Measurements from ENCODE around the gene GALNT12.

GALNT12 gene

GRCh38 chr9:98842510-98842909 lies 35.0 kb downstream of the GALNT12 start:
- no peak overlapping the region for H3K4me3 ChIP-seq (ENCODE audit: low read length)
- no peak for TF ChIP-seq ZNF274 (IDR thresholded peaks at IDR 0.05; ENCODE audit: low read depth, low read length)

DNA sequence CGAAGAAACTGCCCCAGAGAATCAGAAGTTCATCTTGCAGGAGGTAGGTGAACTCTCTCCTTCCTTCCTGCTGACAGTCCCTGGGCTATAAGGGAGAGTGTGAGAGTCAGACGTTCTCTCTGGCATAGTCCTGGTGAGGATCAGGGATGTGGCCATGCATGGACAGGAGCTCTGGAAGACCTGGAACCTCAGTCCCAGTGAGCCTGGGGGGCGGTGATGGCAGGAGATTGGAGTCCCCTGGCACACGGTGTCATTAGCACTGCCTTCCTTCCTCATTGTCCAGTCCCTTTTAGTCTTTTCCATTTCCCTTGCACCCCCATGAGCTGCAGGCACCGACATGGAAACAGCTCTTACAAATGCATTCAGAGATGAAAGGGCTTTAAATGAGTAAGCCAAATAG lies 38.6 kb downstream of the GALNT12 start:
- no peak overlapping the region for H3K4me3 ChIP-seq (ENCODE audit: low read length)

GRCh38 chr9:98846879-98847278 lies 39.4 kb downstream of the GALNT12 start:
- H3K4me3 ChIP-seq (ENCODE audit: low read length) = no peak overlapping the region
- TF ChIP-seq ZNF274 (IDR thresholded peaks at IDR 0.05; ENCODE audit: low read depth, low read length) = no peak

More for the DNA sequence above, 38.6 kb downstream of the GALNT12 start:
- TF ChIP-seq ZNF274 (IDR thresholded peaks at IDR 0.05; ENCODE audit: low read depth, low read length) = no peak

- no peak overlapping the region for H3K4me3 ChIP-seq (ENCODE audit: low read length)
- TF ChIP-seq ZNF274 (IDR thresholded peaks at IDR 0.05; ENCODE audit: low read depth, low read length) = no peak
These were observed 41.1 kb downstream of the GALNT12 start for GRCh38 chr9:98848450-98849149.

DNA sequence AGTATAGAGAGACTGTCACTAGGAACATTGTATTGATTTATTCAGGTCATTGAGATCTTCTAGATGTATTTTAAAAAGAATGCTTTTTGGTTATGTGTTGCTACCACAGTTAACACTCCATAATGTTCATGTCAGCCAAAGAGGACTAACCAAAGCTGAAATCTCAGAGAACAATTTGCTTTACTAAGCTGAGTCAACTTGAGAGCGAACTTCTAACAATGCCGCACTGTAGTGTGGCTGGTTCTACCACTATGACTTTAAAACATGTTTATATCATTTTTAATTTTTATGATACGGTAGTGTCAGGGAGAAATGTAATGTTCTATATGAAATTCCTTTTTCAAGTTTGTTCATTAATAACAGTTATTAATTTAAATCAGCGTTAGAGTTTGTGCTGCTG lies 42.1 kb downstream of the GALNT12 start:
- no peak for TF ChIP-seq ZNF274 (IDR thresholded peaks at IDR 0.05; ENCODE audit: low read depth, low read length)
- no peak overlapping the region for H3K4me3 ChIP-seq (ENCODE audit: low read length)

- no peak for TF ChIP-seq ZNF274 (IDR thresholded peaks at IDR 0.05; ENCODE audit: low read depth, low read length)
- H3K4me3 ChIP-seq (ENCODE audit: low read length) = no peak overlapping the region
These were observed 43.6 kb downstream of the GALNT12 start for GRCh38 chr9:98850851-98851729.

GRCh38 chr9:98851730-98852459 lies 44.4 kb downstream of the GALNT12 start:
- no peak for TF ChIP-seq ZNF274 (IDR thresholded peaks at IDR 0.05; ENCODE audit: low read depth, low read length)
- H3K4me3 ChIP-seq (ENCODE audit: low read length) = no peak overlapping the region

DNA sequence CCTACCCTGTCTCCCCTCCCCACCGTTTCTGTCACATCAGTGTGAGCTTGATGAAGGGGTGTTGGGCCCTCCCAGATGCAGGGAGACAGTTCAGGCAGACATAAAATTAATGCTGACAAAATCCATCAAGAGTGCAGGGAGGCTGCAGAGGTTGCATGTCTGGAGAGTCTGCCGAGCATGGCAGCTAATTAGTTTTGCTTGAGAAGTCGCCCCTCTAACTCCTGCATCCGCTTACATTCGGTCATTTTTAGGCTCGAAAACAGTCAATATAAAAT lies 44.9 kb downstream of the GALNT12 start:
- no peak for TF ChIP-seq ZNF274 (IDR thresholded peaks at IDR 0.05; ENCODE audit: low read depth, low read length)
- H3K4me3 ChIP-seq (ENCODE audit: low read length) = no peak overlapping the region

DNA sequence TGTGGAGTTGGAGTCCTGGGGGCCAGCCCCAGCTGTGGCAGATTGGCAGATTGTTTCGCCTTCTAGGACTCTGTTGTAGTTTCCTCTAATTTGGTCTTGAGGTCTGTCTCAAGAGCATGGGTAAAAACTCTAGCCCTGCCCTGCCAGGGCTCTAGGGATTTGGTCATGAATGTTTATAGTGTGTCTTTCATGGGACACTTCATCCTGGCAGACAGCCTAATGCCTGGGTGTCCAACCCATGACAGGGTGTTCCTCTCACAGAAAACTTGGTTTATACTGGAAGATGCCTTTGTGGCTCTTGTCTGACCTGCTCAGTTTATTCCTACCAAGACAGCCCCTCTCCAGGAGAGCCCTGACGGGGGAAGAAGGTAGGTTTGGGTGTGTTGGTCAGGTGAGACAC lies 45.5 kb downstream of the GALNT12 start:
- no peak for TF ChIP-seq ZNF274 (IDR thresholded peaks at IDR 0.05; ENCODE audit: low read depth, low read length)
- no peak overlapping the region for H3K4me3 ChIP-seq (ENCODE audit: low read length)

DNA sequence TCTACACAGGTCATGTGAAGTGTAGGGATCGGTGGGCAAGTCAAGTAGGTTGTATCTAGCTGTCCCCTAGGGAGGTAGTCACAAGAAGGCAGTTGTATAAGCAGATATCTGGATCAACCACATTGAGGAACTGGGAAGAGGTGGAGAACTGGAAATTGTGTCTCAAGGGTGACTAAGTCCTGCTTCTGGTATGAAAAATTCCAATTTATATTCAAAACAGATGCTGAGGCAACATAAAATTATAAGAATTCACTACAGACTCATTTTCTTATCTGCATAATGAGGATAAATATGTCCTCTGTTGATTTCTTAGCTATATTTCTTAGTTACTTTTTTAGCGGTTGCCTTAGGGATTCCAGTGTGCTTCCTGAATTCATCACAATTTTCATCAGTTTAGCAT lies 46.8 kb downstream of the GALNT12 start:
- TF ChIP-seq ZNF274 (IDR thresholded peaks at IDR 0.05; ENCODE audit: low read depth, low read length) = no peak
- H3K4me3 ChIP-seq (ENCODE audit: low read length) = no peak overlapping the region

DNA sequence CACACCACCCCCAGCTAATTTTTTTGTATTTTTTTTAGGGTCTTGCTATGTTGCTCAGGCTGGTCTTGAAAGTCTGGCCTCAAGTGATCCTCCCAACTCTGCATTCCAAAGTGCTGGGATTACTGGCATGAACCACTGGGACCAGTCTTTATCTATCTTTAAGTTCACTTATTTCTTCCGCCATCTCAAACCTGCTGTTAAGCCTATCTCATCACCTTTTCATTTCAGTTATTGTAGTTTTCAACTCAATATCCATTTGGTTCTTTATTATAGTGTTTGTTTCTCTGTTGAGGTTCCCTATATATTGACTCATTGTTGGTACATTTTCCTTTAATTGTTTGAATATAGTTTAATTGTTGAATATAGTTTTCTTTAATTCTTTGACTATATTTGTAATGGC lies 48.1 kb downstream of the GALNT12 start:
- no peak overlapping the region for H3K4me3 ChIP-seq (ENCODE audit: low read length)
- TF ChIP-seq ZNF274 (IDR thresholded peaks at IDR 0.05; ENCODE audit: low read depth, low read length) = no peak

GRCh38 chr9:98856982-98857381 lies 49.5 kb downstream of the GALNT12 start:
- H3K4me3 ChIP-seq (ENCODE audit: low read length) = no peak overlapping the region
- no peak for TF ChIP-seq ZNF274 (IDR thresholded peaks at IDR 0.05; ENCODE audit: low read depth, low read length)

- H3K4me3 ChIP-seq (ENCODE audit: low read length) = no peak overlapping the region
- TF ChIP-seq ZNF274 (IDR thresholded peaks at IDR 0.05; ENCODE audit: low read depth, low read length) = no peak
These were observed 52.5 kb downstream of the GALNT12 start for GRCh38 chr9:98859941-98860340.

- TF ChIP-seq ZNF274 (IDR thresholded peaks at IDR 0.05; ENCODE audit: low read depth, low read length) = no peak
- no peak overlapping the region for H3K4me3 ChIP-seq (ENCODE audit: low read length)
These were observed 53.4 kb downstream of the GALNT12 start for GRCh38 chr9:98860871-98861293.

Data from GM08714 (cell line).